Suprapubic skin (tissue), 3 donors: ENCODE data around the gene TMPRSS4.

Experiments
- CTCF ChIP-seq, 2 donors: fragments of 200-600 bp in 1 of 2; fragments of 450-650 bp in 1 of 2; sonication (generic) in 1 of 2; IDR thresholded peaks; one replicate each; pipeline ENCODE4 v1.5.1; 2016 to 2019; ENCODE audit warnings: antibody characterized with exemption in 2 of 2, mild to moderate bottlenecking in 1 of 2, moderate library complexity in 1 of 2
- POLR2A ChIP-seq, 2 donors: fragments of 450-650 bp; IDR thresholded peaks; one replicate each; pipeline ENCODE4 v1.6.1; 2017; ENCODE audit warnings: antibody characterized with exemption in 2 of 2, mild to moderate bottlenecking in 2 of 2, moderate library complexity in 2 of 2

- TF ChIP-seq POLR2A (IDR thresholded peaks at IDR 0.05) (no peak), CTCF (IDR thresholded peaks at IDR 0.05) (no peak)
Measured at GRCh38 chr11:118104491-118104890, 27.6 kb downstream of the TMPRSS4 start.
